ENCODE results near the gene VWC2L.

DNA sequence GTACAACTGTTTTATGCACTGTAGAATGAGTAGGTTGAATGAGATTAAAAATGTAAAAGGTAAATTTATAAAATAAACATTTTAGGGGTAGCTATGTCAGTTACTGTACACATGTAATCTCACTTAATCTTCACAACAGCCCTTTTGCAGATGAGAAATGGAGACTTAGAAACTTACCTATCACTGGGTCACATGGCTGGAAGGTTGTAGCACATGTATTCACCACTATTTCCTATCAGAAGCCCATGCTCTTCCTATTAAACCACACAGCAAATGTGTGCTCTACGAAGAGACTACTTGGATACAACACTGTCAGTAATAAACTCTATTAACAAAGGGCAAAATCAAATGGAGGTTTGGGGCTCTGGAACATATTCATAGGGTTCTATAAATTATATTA is 60.5 kb downstream of the VWC2L start:
- TF ChIP-seq, protein P1, sequence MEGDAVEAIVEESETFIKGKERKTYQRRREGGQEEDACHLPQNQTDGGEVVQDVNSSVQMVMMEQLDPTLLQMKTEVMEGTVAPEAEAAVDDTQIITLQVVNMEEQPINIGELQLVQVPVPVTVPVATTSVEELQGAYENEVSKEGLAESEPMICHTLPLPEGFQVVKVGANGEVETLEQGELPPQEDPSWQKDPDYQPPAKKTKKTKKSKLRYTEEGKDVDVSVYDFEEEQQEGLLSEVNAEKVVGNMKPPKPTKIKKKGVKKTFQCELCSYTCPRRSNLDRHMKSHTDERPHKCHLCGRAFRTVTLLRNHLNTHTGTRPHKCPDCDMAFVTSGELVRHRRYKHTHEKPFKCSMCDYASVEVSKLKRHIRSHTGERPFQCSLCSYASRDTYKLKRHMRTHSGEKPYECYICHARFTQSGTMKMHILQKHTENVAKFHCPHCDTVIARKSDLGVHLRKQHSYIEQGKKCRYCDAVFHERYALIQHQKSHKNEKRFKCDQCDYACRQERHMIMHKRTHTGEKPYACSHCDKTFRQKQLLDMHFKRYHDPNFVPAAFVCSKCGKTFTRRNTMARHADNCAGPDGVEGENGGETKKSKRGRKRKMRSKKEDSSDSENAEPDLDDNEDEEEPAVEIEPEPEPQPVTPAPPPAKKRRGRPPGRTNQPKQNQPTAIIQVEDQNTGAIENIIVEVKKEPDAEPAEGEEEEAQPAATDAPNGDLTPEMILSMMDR (IDR thresholded peaks at IDR 0.05) = no peak
- TF ChIP-seq EP300 (IDR thresholded peaks at IDR 0.05) (no peak), POLR2AphosphoS5 (IDR thresholded peaks at IDR 0.05) (no peak), POLR2A (IDR thresholded peaks at IDR 0.05) (no peak)
